Liver (tissue), 3 donors: ENCODE data around the gene FCGR3A.

ENCODE experiments used
- ATF3 ChIP-seq: IDR thresholded peaks from 2 replicates; pipeline ENCODE4 v1.6.1; 2016; ENCODE audit warnings: antibody characterized with exemption
- CTCF ChIP-seq: fragments of 150-350 bp; IDR thresholded peaks from 2 replicates; pipeline ENCODE4 v1.5.1; 2017; ENCODE audit warnings: improper control_type of control experiment, low read depth, low read length; ENCODE audit not compliant: missing input control
- EGR1 ChIP-seq, 2 donors: IDR thresholded peaks; 2 replicates each; pipeline ENCODE4 v1.6.1; 2016 to 2018; ENCODE audit warnings: antibody characterized with exemption in 2 of 2, low read depth in 2 of 2
- FOXA1 ChIP-seq: IDR thresholded peaks from 2 replicates; pipeline ENCODE4 v1.6.1; 2016; ENCODE audit warnings: antibody characterized with exemption
- GABPA ChIP-seq, 2 donors: IDR thresholded peaks in 1 of 2; conservative IDR thresholded peaks in 1 of 2; 2 replicates each; pipeline ENCODE4 v1.6.1; 2016; ENCODE audit warnings: antibody characterized with exemption in 2 of 2, mild to moderate bottlenecking in 1 of 2, moderate library complexity in 1 of 2
- HNF4G ChIP-seq: IDR thresholded peaks from 2 replicates; pipeline ENCODE4 v1.6.1; 2016; ENCODE audit warnings: antibody characterized with exemption
- JUND ChIP-seq, 2 donors: IDR thresholded peaks; 2 replicates each; pipeline ENCODE4 v1.6.1; 2016; ENCODE audit warnings: antibody characterized with exemption in 2 of 2
- NR2F2 ChIP-seq: IDR thresholded peaks from 2 replicates; pipeline ENCODE4 v1.6.1; 2016; ENCODE audit warnings: antibody characterized with exemption
- RAD21 ChIP-seq, 2 donors: IDR thresholded peaks; 2 replicates each; pipeline ENCODE4 v1.6.1; 2016; ENCODE audit warnings: antibody characterized with exemption in 2 of 2, mild to moderate bottlenecking in 2 of 2
- REST ChIP-seq: IDR thresholded peaks from 2 replicates; pipeline ENCODE4 v1.6.1; 2016; ENCODE audit warnings: antibody characterized with exemption, mild to moderate bottlenecking
- RXRA ChIP-seq, 2 donors: IDR thresholded peaks; 2 replicates each; pipeline ENCODE4 v1.6.1; 2017 to 2018; ENCODE audit warnings: antibody characterized with exemption in 2 of 2, mild to moderate bottlenecking in 1 of 2
- YY1 ChIP-seq: IDR thresholded peaks from 2 replicates; pipeline ENCODE4 v1.6.1; 2016; ENCODE audit warnings: antibody characterized with exemption, mild to moderate bottlenecking
- donor health status: healthy.
- donor health status: healthy.

GRCh38 chr1:161494091-161494735 lies 55.4 kb downstream of the FCGR3A start:
- no peak for TF ChIP-seq HNF4G
- no peak for TF ChIP-seq CTCF
- no peak for TF ChIP-seq YY1
- TF ChIP-seq GABPA (IDR thresholded peaks at IDR 0.05 in 1 of 2, conservative IDR thresholded peaks at IDR 0.05 in 1 of 2) = no peak
- TF ChIP-seq EGR1 (IDR thresholded peaks at IDR 0.05; ENCODE audit: low read depth in 2 of 2) = no peak
- no peak for TF ChIP-seq RAD21 (IDR thresholded peaks at IDR 0.05)
- no peak for TF ChIP-seq ATF3
- no peak for TF ChIP-seq RXRA (IDR thresholded peaks at IDR 0.05)
- no peak for TF ChIP-seq FOXA1
- no peak for TF ChIP-seq REST
- no peak for TF ChIP-seq NR2F2
- no peak for TF ChIP-seq JUND (IDR thresholded peaks at IDR 0.05)
